Fibroblast of lung (primary cell): Measurements from ENCODE around the gene GPR149. TPM values are rescaled to one million over a fixed set of nuclear protein-coding genes. Genes with fewer than 3 reads are reported as not detected.
A peak's percentile ranks its signal among the peaks of the same experiment; 100 is the strongest.

Experiments
- DNase-seq, 2 donors: peaks; one replicate each; pipeline versions ENCODE4 v3.0.0 to v3.0.0-alpha.2; 2010; ENCODE audit warnings: low read depth in 2 of 2
- H2AFZ ChIP-seq: 2 replicates; pipeline ENCODE4 v1.5.1; 2012; ENCODE audit warnings: low read length, control low read depth, inconsistent platforms
- H3K27ac ChIP-seq: 2 replicates; pipeline ENCODE4 v1.5.1; 2011; ENCODE audit warnings: low read length, control low read depth; ENCODE audit not compliant: insufficient read depth
- H3K27me3 ChIP-seq: 2 replicates; pipeline ENCODE4 v1.5.1; 2011; ENCODE audit warnings: mild to moderate bottlenecking, low read length; ENCODE audit not compliant: control insufficient read depth, insufficient read depth
- H3K36me3 ChIP-seq: 2 replicates; pipeline ENCODE4 v1.5.1; 2011; ENCODE audit warnings: low read length; ENCODE audit not compliant: control insufficient read depth, insufficient read depth
- H3K4me1 ChIP-seq: 2 replicates; pipeline ENCODE4 v1.5.1; 2011; ENCODE audit warnings: low read length; ENCODE audit not compliant: control insufficient read depth, insufficient read depth; ENCODE audit errors: extremely low read depth
- H3K4me2 ChIP-seq: 2 replicates; pipeline ENCODE4 v1.5.1; 2011; ENCODE audit warnings: low read length, control low read depth; ENCODE audit not compliant: insufficient read depth; ENCODE audit errors: extremely low read depth
- H3K4me3 ChIP-seq, 4 experiments: fragments of 200-600 bp in 1 of 4; sonication (generic) in 1 of 4; replicated peaks in 1 of 4; 2 replicates each; pipeline ENCODE4 v1.5.1; 2011 to 2016; ENCODE audit warnings: low read length in 4 of 4, low read depth in 3 of 4, mild to moderate bottlenecking in 3 of 4, control low read depth in 2 of 4, inconsistent platforms in 1 of 4, mixed read lengths in 1 of 4; ENCODE audit not compliant: insufficient read depth in 1 of 4; ENCODE audit errors: control extremely low read depth in 1 of 4
- H3K79me2 ChIP-seq: 2 replicates; pipeline ENCODE4 v1.5.1; 2012; ENCODE audit warnings: mild to moderate bottlenecking, low read length, inconsistent platforms; ENCODE audit not compliant: control insufficient read depth, insufficient read depth
- H3K9ac ChIP-seq: 2 replicates; pipeline ENCODE4 v1.5.1; 2011; ENCODE audit warnings: mild to moderate bottlenecking, low read length, control low read depth; ENCODE audit not compliant: insufficient read depth
- H3K9me3 ChIP-seq: 2 replicates; pipeline ENCODE4 v1.5.1; 2012; ENCODE audit warnings: low read depth, low read length; ENCODE audit not compliant: control insufficient read depth, insufficient read depth
- H4K20me1 ChIP-seq: 2 replicates; pipeline ENCODE4 v1.5.1; 2011; ENCODE audit warnings: low read length; ENCODE audit not compliant: control insufficient read depth, insufficient read depth; ENCODE audit errors: extremely low read depth
- EZH2 ChIP-seq: IDR thresholded peaks from 2 replicates; pipeline ENCODE4 v1.5.1; 2012; ENCODE audit warnings: low read length, control low read depth, mild to moderate bottlenecking; ENCODE audit errors: missing control alignments
- polyA plus RNA-seq, 2 donors: library from polyadenylated mRNA; depleted of rRNA in 1 of 2; stranded (reverse) in 1 of 2; unstranded in 1 of 2; fragments of >200 nt; gene quantifications; 2 replicates each; pipeline ENCODE4 v1.2.1, GENCODE V29; 2011 to 2012; ENCODE audit warnings: missing spikeins in 1 of 2
- total RNA-seq: library from RNA; depleted of rRNA; stranded (reverse); fragments of >200 nt; gene quantifications from 2 replicates; pipeline ENCODE4 v1.2.1, GENCODE V29; 2014
- TF ChIP-seq, protein P1 (sequence below), 2 donors: IDR thresholded peaks in 1 of 2; conservative IDR thresholded peaks in 1 of 2; 1 replicate in 1 of 2; 2 replicates in 1 of 2; pipeline ENCODE4 v1.5.1; 2011 to 2012; ENCODE audit warnings: low read length in 2 of 2, control low read depth in 1 of 2, inconsistent platforms in 1 of 2, low read depth in 1 of 2, mild to moderate bottlenecking in 1 of 2

Gene GPR149
- total and polyA plus RNA-seq, 2 donors (not counting 1 experiment from before 2014, with no cell fraction given): not detected

DNA sequence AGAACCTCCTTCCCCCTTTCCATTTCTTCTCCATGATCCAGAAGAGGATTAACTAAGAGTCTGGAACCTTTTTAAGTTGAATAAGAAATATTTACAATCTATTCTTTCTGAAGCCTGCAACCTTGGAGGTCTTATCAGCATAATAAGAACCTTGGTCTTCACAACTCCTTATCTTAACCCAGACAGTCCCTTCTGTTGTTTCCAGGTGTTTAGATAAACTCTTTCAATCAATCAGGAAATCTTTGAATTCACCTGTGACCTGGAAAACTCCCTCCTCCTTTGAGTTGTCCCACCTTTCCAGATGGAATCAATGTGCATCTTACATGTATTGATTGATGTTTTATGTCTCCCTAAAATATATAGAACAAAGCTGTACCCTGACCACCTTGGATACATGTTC, 102.1 kb downstream of the GPR149 start:
- peaks cover 13% of the 10 kb centered on the region for H3K79me2 ChIP-seq
- no peaks in the 10 kb centered on the region for H3K27me3 ChIP-seq
- no peak for DNase-seq
- H3K4me2 ChIP-seq: no peak overlapping the region
- H2AFZ ChIP-seq: no peak overlapping the region
- H3K9me3 ChIP-seq: no peaks in the 10 kb centered on the region
- no peak overlapping the region for H3K4me3 ChIP-seq
- H3K27ac ChIP-seq: no peak overlapping the region
- no peaks in the 10 kb centered on the region for H4K20me1 ChIP-seq
- TF ChIP-seq, protein P1, sequence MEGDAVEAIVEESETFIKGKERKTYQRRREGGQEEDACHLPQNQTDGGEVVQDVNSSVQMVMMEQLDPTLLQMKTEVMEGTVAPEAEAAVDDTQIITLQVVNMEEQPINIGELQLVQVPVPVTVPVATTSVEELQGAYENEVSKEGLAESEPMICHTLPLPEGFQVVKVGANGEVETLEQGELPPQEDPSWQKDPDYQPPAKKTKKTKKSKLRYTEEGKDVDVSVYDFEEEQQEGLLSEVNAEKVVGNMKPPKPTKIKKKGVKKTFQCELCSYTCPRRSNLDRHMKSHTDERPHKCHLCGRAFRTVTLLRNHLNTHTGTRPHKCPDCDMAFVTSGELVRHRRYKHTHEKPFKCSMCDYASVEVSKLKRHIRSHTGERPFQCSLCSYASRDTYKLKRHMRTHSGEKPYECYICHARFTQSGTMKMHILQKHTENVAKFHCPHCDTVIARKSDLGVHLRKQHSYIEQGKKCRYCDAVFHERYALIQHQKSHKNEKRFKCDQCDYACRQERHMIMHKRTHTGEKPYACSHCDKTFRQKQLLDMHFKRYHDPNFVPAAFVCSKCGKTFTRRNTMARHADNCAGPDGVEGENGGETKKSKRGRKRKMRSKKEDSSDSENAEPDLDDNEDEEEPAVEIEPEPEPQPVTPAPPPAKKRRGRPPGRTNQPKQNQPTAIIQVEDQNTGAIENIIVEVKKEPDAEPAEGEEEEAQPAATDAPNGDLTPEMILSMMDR (conservative IDR thresholded peaks at IDR 0.05 in 1 of 2, IDR thresholded peaks at IDR 0.05 in 1 of 2; ENCODE audit: low read depth in 1 of 2, low read length in 2 of 2): no peak
- no peak for TF ChIP-seq EZH2
- H3K9ac ChIP-seq: no peak overlapping the region
- no peaks in the 10 kb centered on the region for H3K36me3 ChIP-seq
- no peaks in the 10 kb centered on the region for H3K4me1 ChIP-seq

DNA sequence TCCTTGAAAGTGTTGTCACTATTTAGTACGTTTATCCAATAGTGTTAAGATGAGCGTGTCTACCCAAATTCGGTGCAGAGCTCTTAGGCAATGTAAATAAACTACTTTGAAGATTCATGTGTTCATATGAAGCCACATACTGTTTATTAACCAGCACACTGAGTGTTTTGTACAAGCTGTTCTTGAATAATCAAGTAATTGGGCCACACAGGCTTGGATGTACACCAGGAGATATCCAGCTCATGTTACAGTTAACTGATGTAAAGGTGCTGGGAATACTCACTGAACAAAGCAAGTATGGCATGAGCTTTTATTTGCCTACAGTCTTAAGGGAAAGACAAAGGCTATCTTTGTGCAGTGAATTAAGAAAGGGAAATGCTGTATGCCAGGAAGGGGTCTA, 105.1 kb downstream of the GPR149 start:
- H3K9ac ChIP-seq: no peak overlapping the region
- H3K4me3 ChIP-seq: peak overlapping the region in 3 of 4 experiments; percentile 65 to 100 (median 78)
- H3K9me3 ChIP-seq: no peaks in the 10 kb centered on the region
- peaks cover 43% of the 10 kb centered on the region for H3K79me2 ChIP-seq
- no peak overlapping the region for H3K4me2 ChIP-seq
- peak in 1 of 2 donors; percentile 2 for DNase-seq
- H3K27ac ChIP-seq: no peak overlapping the region
- no peak for TF ChIP-seq EZH2
- TF ChIP-seq, protein P1 (conservative IDR thresholded peaks at IDR 0.05 in 1 of 2, IDR thresholded peaks at IDR 0.05 in 1 of 2; ENCODE audit: low read depth in 1 of 2, low read length in 2 of 2): no peak
- H4K20me1 ChIP-seq: no peaks in the 10 kb centered on the region
- H2AFZ ChIP-seq: peak overlapping the region; percentile 92
- no peaks in the 10 kb centered on the region for H3K4me1 ChIP-seq
- no peaks in the 10 kb centered on the region for H3K27me3 ChIP-seq
- H3K36me3 ChIP-seq: no peaks in the 10 kb centered on the region

- Histone ChIP-seq H3K27ac (peak within 1 kb of the TSS; percentile 88), H3K9me3 (no peaks in the 10 kb centered on the region), H3K9ac (peak within 1 kb of the TSS; percentile 91), H3K79me2 (peaks cover 49% of the 10 kb centered on the region), H3K4me3 (peak within 1 kb of the TSS; percentile 65 to 100 (median 80)), H3K27me3 (no peaks in the 10 kb centered on the region), H4K20me1 (no peaks in the 10 kb centered on the region), H3K4me2 (peak within 1 kb of the TSS; percentile 70), H2AFZ (peak within 1 kb of the TSS; percentile 92), H3K4me1 (no peaks in the 10 kb centered on the region), H3K36me3 (no peaks in the 10 kb centered on the region)
- TF ChIP-seq EZH2: no peak
- TF ChIP-seq, protein P1 (conservative IDR thresholded peaks at IDR 0.05 in 1 of 2, IDR thresholded peaks at IDR 0.05 in 1 of 2; ENCODE audit: low read depth in 1 of 2, low read length in 2 of 2): no peak
- DNase-seq: peak; percentile 91 to 96
Observed at GRCh38 chr3:154323891-154324738, 105.9 kb downstream of the GPR149 start, which contains the start of gene DHX36. DHX36 (minus strand) TSS chr3:154324487; CDS start chr3:154324416, 71 bp downstream.
